ENCODE measurements around the gene RUBCNL. TPM values are rescaled to one million over a fixed set of nuclear protein-coding genes. Genes with fewer than 3 reads are reported as not detected.
A peak's percentile ranks its signal among the peaks of the same experiment; 100 is the strongest.

RUBCNL gene
- polyA plus RNA-seq, 3 donors = 1.5 to 14.5 (median 2.8) TPM

DNA sequence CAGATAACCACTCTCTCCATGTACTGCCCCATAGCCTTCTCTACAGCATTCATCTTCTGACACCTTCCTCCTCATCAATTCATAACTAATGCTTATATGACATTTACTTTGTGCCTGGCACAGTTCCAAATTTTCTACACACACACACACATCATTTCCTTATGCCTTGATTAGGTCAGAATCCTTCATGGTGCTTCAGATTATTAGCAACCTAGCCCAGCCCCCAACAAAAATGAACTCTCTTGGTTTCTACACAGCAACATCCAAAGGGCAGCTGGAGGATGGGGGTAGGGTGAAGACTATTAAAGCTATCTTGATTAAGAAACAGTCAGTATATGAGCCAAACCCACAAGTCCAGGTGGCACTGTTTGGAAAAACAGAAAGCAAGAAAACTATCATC, 3.7 kb downstream of the RUBCNL start:
- no peaks in the 10 kb centered on the region for H3K36me3 ChIP-seq (replicated peaks in 1 of 2; ENCODE audit: control insufficient read depth in 1 of 2, insufficient read depth in 2 of 2, low read length in 2 of 2)
- TF ChIP-seq, protein P1, sequence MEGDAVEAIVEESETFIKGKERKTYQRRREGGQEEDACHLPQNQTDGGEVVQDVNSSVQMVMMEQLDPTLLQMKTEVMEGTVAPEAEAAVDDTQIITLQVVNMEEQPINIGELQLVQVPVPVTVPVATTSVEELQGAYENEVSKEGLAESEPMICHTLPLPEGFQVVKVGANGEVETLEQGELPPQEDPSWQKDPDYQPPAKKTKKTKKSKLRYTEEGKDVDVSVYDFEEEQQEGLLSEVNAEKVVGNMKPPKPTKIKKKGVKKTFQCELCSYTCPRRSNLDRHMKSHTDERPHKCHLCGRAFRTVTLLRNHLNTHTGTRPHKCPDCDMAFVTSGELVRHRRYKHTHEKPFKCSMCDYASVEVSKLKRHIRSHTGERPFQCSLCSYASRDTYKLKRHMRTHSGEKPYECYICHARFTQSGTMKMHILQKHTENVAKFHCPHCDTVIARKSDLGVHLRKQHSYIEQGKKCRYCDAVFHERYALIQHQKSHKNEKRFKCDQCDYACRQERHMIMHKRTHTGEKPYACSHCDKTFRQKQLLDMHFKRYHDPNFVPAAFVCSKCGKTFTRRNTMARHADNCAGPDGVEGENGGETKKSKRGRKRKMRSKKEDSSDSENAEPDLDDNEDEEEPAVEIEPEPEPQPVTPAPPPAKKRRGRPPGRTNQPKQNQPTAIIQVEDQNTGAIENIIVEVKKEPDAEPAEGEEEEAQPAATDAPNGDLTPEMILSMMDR (IDR thresholded peaks at IDR 0.05) = no peak
- Mint-ChIP-seq H3K4me3 (peak overlapping the region in 1 of 2 donors; percentile 2), H3K9me3 (peaks cover 0 to 2% (median 0%) of the 10 kb centered on the region in 7 donors), H3K27ac (peak overlapping the region in 2 of 7 donors; percentile 20 to 48), H3K36me3 (peaks cover 6 to 19% of the 10 kb centered on the region in 2 donors), H3K4me1 (peaks cover 80% of the 10 kb centered on the region), H3K27me3 (ENCODE audit: low read depth in 3 of 3) (peaks cover 8 to 28% (median 24%) of the 10 kb centered on the region in 3 donors)
- H3K27me3 ChIP-seq (ENCODE audit: control insufficient read depth in 2 of 2, insufficient read depth in 2 of 2, low read length in 2 of 2) = peaks cover 0 to 9% of the 10 kb centered on the region in 2 donors
- intact Hi-C loops (cut with micrococcal nuclease) = no loop called here
- H3K9me3 ChIP-seq (replicated peaks in 1 of 2; ENCODE audit: control insufficient read depth in 1 of 2, insufficient read depth in 1 of 2, low read length in 2 of 2) = no peaks in the 10 kb centered on the region
- peaks cover 75 to 87% of the 10 kb centered on the region in 2 donors for H3K4me1 ChIP-seq (ENCODE audit: control insufficient read depth in 1 of 2, insufficient read depth in 2 of 2, low read length in 2 of 2)
- H4K20me1 ChIP-seq (ENCODE audit: insufficient read depth, low read length) = no peaks in the 10 kb centered on the region
- no peak overlapping the region for H3K27ac ChIP-seq (ENCODE audit: low read depth in 1 of 2, low read length in 2 of 2)
- H3K4me2 ChIP-seq (replicated peaks; ENCODE audit: extremely low read depth, low read length, poor library complexity, severe bottlenecking) = no peak overlapping the region
- DNase-seq = peak in 1 of 3 donors; percentile 24
- no peak overlapping the region for H3K4me3 ChIP-seq (replicated peaks in 1 of 3; ENCODE audit: low read depth in 2 of 3, low read length in 3 of 3)
- no peak overlapping the region for H3K9ac ChIP-seq (ENCODE audit: insufficient read depth, low read length, poor library complexity, severe bottlenecking)
- no peaks in the 10 kb centered on the region for H3K79me2 ChIP-seq (ENCODE audit: insufficient read depth, low read length)
- H2AFZ ChIP-seq (ENCODE audit: insufficient read depth, low read depth, low read length, poor library complexity, severe bottlenecking) = peak overlapping the region; percentile 5

DNA sequence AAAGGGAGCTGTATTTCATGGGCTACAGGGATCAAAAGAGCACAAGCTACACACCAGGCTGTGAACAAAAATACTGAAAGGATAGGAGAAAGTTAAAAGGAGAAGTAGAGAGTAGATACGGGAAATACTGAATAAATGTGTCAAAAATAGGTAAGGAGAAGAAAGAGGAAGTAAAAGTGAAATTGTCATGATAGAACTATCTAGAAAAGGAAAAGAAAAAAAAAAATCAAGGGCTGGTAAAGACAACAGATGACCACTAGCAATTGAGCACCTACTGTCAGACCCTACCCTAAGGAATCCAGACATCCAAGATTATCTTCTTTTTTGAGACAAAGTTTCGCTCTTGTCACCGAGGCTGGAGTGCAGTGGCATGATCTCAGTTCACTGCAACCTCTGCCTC, 4.8 kb downstream of the RUBCNL start:
- Mint-ChIP-seq H3K4me3 (peak overlapping the region; percentile 1 to 47), H3K9me3 (no peaks in the 10 kb centered on the region), H3K36me3 (peaks cover 11 to 23% of the 10 kb centered on the region in 2 donors), H3K27ac (peak overlapping the region; percentile 73 to 93 (median 88)), H3K27me3 (ENCODE audit: low read depth in 3 of 3) (peaks cover 8 to 20% (median 20%) of the 10 kb centered on the region in 3 donors), H3K4me1 (peaks cover 81% of the 10 kb centered on the region)
- Histone ChIP-seq H3K9me3 (replicated peaks in 1 of 2; ENCODE audit: control insufficient read depth in 1 of 2, insufficient read depth in 1 of 2, low read length in 2 of 2) (no peaks in the 10 kb centered on the region), H2AFZ (ENCODE audit: insufficient read depth, low read depth, low read length, poor library complexity, severe bottlenecking) (no peak overlapping the region), H3K4me2 (replicated peaks; ENCODE audit: extremely low read depth, low read length, poor library complexity, severe bottlenecking) (peak overlapping the region; percentile 52), H3K27me3 (ENCODE audit: control insufficient read depth in 2 of 2, insufficient read depth in 2 of 2, low read length in 2 of 2) (peaks cover 0 to 9% of the 10 kb centered on the region in 2 donors), H3K4me1 (ENCODE audit: control insufficient read depth in 1 of 2, insufficient read depth in 2 of 2, low read length in 2 of 2) (peaks cover 77 to 87% of the 10 kb centered on the region in 2 donors), H3K79me2 (ENCODE audit: insufficient read depth, low read length) (no peaks in the 10 kb centered on the region), H3K4me3 (replicated peaks in 1 of 3; ENCODE audit: low read depth in 2 of 3, low read length in 3 of 3) (peak overlapping the region in 1 of 3 experiments; percentile 26), H3K36me3 (replicated peaks in 1 of 2; ENCODE audit: control insufficient read depth in 1 of 2, insufficient read depth in 2 of 2, low read length in 2 of 2) (no peaks in the 10 kb centered on the region), H4K20me1 (ENCODE audit: insufficient read depth, low read length) (no peaks in the 10 kb centered on the region), H3K9ac (ENCODE audit: insufficient read depth, low read length, poor library complexity, severe bottlenecking) (no peak overlapping the region), H3K27ac (ENCODE audit: low read depth in 1 of 2, low read length in 2 of 2) (peak overlapping the region; percentile 69 to 76)
- TF ChIP-seq, protein P1 (IDR thresholded peaks at IDR 0.05) = no peak
- intact Hi-C loops (cut with micrococcal nuclease) = no loop called here
- 43% methylated on average over 2 of the region's 3 CpGs for WGBS (ENCODE audit: insufficient coverage)
- peak; percentile 18 to 72 (median 55) for DNase-seq

Measured in CD14-positive monocyte (primary cell).